Thoracic aorta (tissue), 2 donors: Measurements from ENCODE around the gene HELT. TPM values are rescaled to one million over a fixed set of nuclear protein-coding genes. Genes with fewer than 3 reads are reported as not detected.

Experiments
- ATAC-seq: fragments of 150-250 bp; one replicate; pipeline ENCODE4 v1.8.0; 2017; ENCODE audit warnings: low read depth; ENCODE audit not compliant: insufficient number of reproducible peaks, low FRiP score
- DNase-seq: peaks from one replicate; pipeline ENCODE4 v3.0.0-alpha.2; 2020; ENCODE audit warnings: low spot score
- H3K27ac ChIP-seq, 2 donors: fragments of 200-600 bp; sonication (generic); 1 replicate in 1 of 2; 2 replicates in 1 of 2; pipeline ENCODE4 v1.5.1; 2016; ENCODE audit warnings: mild to moderate bottlenecking in 2 of 2, moderate library complexity in 2 of 2
- H3K27me3 ChIP-seq: fragments of 200-600 bp; sonication (generic); replicated peaks from 2 replicates; pipeline ENCODE4 v1.6.0; 2016; ENCODE audit warnings: mild to moderate bottlenecking; ENCODE audit not compliant: insufficient read depth
- H3K36me3 ChIP-seq: fragments of 200-600 bp; sonication (generic); one replicate; pipeline ENCODE4 v1.5.1; 2016
- H3K4me1 ChIP-seq, 2 donors: fragments of 200-600 bp; sonication (generic); 1 replicate in 1 of 2; 2 replicates in 1 of 2; pipeline versions ENCODE4 v1.5.1 to v1.6.0; 2016; ENCODE audit warnings: low read depth in 2 of 2, mild to moderate bottlenecking in 1 of 2; ENCODE audit not compliant: control insufficient read depth in 1 of 2
- H3K4me3 ChIP-seq: fragments of 200-600 bp; sonication (generic); 2 replicates; pipeline ENCODE4 v1.5.1; 2016; ENCODE audit warnings: mild to moderate bottlenecking
- H3K9me3 ChIP-seq: fragments of 200-600 bp; sonication (generic); 2 replicates; pipeline ENCODE4 v1.5.1; 2016
- CTCF ChIP-seq: fragments of 200-600 bp; sonication (generic); IDR thresholded peaks from one replicate; pipeline ENCODE4 v1.5.1; 2019; ENCODE audit warnings: antibody characterized with exemption
- total RNA-seq, 2 donors: library from RNA; depleted of rRNA; stranded (reverse); fragments of >200 nt; gene quantifications; one replicate each; pipeline versions ENCODE4 v1.1.0 to v1.2.3, GENCODE V29; 2016

Gene HELT
- total RNA-seq, 2 donors from 2014 or later: not detected

GRCh38 chr4:185053746-185054145 is 35.5 kb downstream of the HELT start:
- H3K4me3 ChIP-seq: no peak overlapping the region
- H3K9me3 ChIP-seq: no peaks in the 10 kb centered on the region
- H3K27ac ChIP-seq: no peak overlapping the region
- H3K27me3 ChIP-seq: no peaks in the 10 kb centered on the region
- no peak for DNase-seq
- no peak for TF ChIP-seq CTCF
- H3K36me3 ChIP-seq: no peaks in the 10 kb centered on the region
- ATAC-seq: no peak
- peaks cover 4 to 7% of the 10 kb centered on the region in 2 donors for H3K4me1 ChIP-seq

GRCh38 chr4:185054272-185054671 is 36.0 kb downstream of the HELT start:
- DNase-seq (no peak), ATAC-seq (no peak)
- H3K27ac ChIP-seq: no peak overlapping the region
- no peak overlapping the region for H3K4me3 ChIP-seq
- H3K4me1 ChIP-seq: peaks cover 4 to 8% of the 10 kb centered on the region in 2 donors
- H3K27me3 ChIP-seq: no peaks in the 10 kb centered on the region
- no peaks in the 10 kb centered on the region for H3K36me3 ChIP-seq
- no peak for TF ChIP-seq CTCF
- no peaks in the 10 kb centered on the region for H3K9me3 ChIP-seq

GRCh38 chr4:185054886-185055285 is 36.6 kb downstream of the HELT start:
- H3K4me1 ChIP-seq: peaks cover 4 to 8% of the 10 kb centered on the region in 2 donors
- DNase-seq: no peak

GRCh38 chr4:185061610-185062009 is 43.3 kb downstream of the HELT start:
- Histone ChIP-seq H3K4me1 (peaks cover 0 to 8% of the 10 kb centered on the region in 2 donors), H3K9me3 (no peaks in the 10 kb centered on the region), H3K27ac (no peak overlapping the region), H3K27me3 (no peaks in the 10 kb centered on the region), H3K36me3 (no peaks in the 10 kb centered on the region), H3K4me3 (no peak overlapping the region)
- DNase-seq: no peak
- no peak for ATAC-seq
- TF ChIP-seq CTCF: no peak

More at GRCh38 chr4:185054886-185055285, 36.6 kb downstream of the HELT start:
- H3K36me3 ChIP-seq: no peaks in the 10 kb centered on the region
- H3K27me3 ChIP-seq: no peaks in the 10 kb centered on the region
- ATAC-seq: no peak
- H3K4me3 ChIP-seq: no peak overlapping the region
- H3K27ac ChIP-seq: no peak overlapping the region
- H3K9me3 ChIP-seq: no peaks in the 10 kb centered on the region
- TF ChIP-seq CTCF: no peak

GRCh38 chr4:185062606-185063005 is 44.3 kb downstream of the HELT start:
- DNase-seq (no peak), ATAC-seq (no peak)
- TF ChIP-seq CTCF: no peak
- Histone ChIP-seq H3K36me3 (no peaks in the 10 kb centered on the region), H3K27me3 (no peaks in the 10 kb centered on the region), H3K27ac (no peak overlapping the region), H3K4me1 (peaks cover 0 to 8% of the 10 kb centered on the region in 2 donors), H3K4me3 (no peak overlapping the region), H3K9me3 (no peaks in the 10 kb centered on the region)
